Measurements from ENCODE around the gene ACTMAP. TPM values are rescaled to one million over a fixed set of nuclear protein-coding genes. Genes with fewer than 3 reads are reported as not detected.

Gene ACTMAP
- total and polyA plus RNA-seq, 9 of the 15 experiments (the other 6 are each of a cell fraction or from before 2014, with no cell fraction given), result 1.7 to 16.6 (median 4.9) TPM

- TF ChIP-seq ZBTB9 (CRISPR knock-in tag; IDR thresholded peaks at IDR 0.05) (no peak), TEAD2 (tag; IDR thresholded peaks at IDR 0.05) (no peak), RERE (CRISPR knock-in tag; IDR thresholded peaks at IDR 0.05; ENCODE audit: borderline replicate concordance) (no peak), ASH1L (IDR thresholded peaks at IDR 0.05; ENCODE audit: borderline replicate concordance, low read depth, partially characterized antibody) (peak; percentile 92), CHD1 (IDR thresholded peaks at IDR 0.05; ENCODE audit: low read length) (peak; percentile 86), SMARCC2 (IDR thresholded peaks at IDR 0.05; ENCODE audit: low read depth) (peak; percentile 62; the same call in 1 of the 2 replicates), NCOA1 (IDR thresholded peaks at IDR 0.05; ENCODE audit: low read depth) (no peak; the same call in 1 of the 2 replicates), ZNF174 (CRISPR knock-in tag; IDR thresholded peaks at IDR 0.05) (no peak), ZNF431 (CRISPR knock-in tag; IDR thresholded peaks at IDR 0.05) (no peak), XRCC3 (IDR thresholded peaks at IDR 0.05) (no peak), SOX6 (IDR thresholded peaks at IDR 0.05) (no peak), NR1H2 (CRISPR knock-in tag; IDR thresholded peaks at IDR 0.05) (no peak), JUNB (CRISPR knock-in tag; conservative IDR thresholded peaks at IDR 0.05) (no peak), MYBL2 (IDR thresholded peaks at IDR 0.05; ENCODE audit: low read depth) (no peak), MYBL2 (CRISPR knock-in tag; IDR thresholded peaks at IDR 0.05; ENCODE audit: borderline replicate concordance) (no peak), ZKSCAN1 (IDR thresholded peaks at IDR 0.05; ENCODE audit: low read depth, low read length) (no peak), TAF9B (IDR thresholded peaks at IDR 0.05; ENCODE audit: partially characterized antibody) (no peak), SMARCA4 (IDR thresholded peaks at IDR 0.05) (peak; percentile 73), ZNF77 (CRISPR knock-in tag; IDR thresholded peaks at IDR 0.05) (no peak), SNIP1 (IDR thresholded peaks at IDR 0.05; ENCODE audit: low read depth) (no peak), SPI1 (IDR thresholded peaks at IDR 0.05; ENCODE audit: borderline replicate concordance, low read depth, low read length) (no peak), ZSCAN32 (CRISPR knock-in tag; IDR thresholded peaks at IDR 0.05) (no peak), ZFP36 (IDR thresholded peaks at IDR 0.05; ENCODE audit: low read depth, low read length, partially characterized antibody) (no peak), NCOA4 (IDR thresholded peaks at IDR 0.05; ENCODE audit: partially characterized antibody) (no peak), ZNF146 (CRISPR knock-in tag; IDR thresholded peaks at IDR 0.05; ENCODE audit: unreplicated experiment) (no peak)
These were observed at the start of gene ACTMAP (continued) for GRCh38 chr19:40750058-40750873.

All from K562 (cell line).